Glutamatergic neuron (in vitro differentiated cells): ENCODE measurements around the gene LYSMD3. TPM values are rescaled to one million over a fixed set of nuclear protein-coding genes. Genes with fewer than 3 reads are reported as not detected.
"Not testable (repeated sequence)": the region's sequence is repeated elsewhere in the genome, so short reads cannot be mapped to it uniquely, and the experiment has no call there.

Experiments
- DNase-seq: peaks from one replicate; pipeline ENCODE4 v3.0.0; 2022
- H3K27ac Mint-ChIP-seq: one replicate; pipeline ENCODE4 v1.8.0; 2020; ENCODE audit warnings: mild to moderate bottlenecking, mixed read lengths, inconsistent platforms; ENCODE audit not compliant: unreplicated experiment
- H3K27me3 Mint-ChIP-seq: one replicate; pipeline ENCODE4 v1.8.0; 2020; ENCODE audit warnings: mild to moderate bottlenecking, moderate library complexity, mixed read lengths, inconsistent platforms; ENCODE audit not compliant: unreplicated experiment
- H3K36me3 Mint-ChIP-seq: one replicate; pipeline ENCODE4 v1.8.0; 2020; ENCODE audit warnings: mild to moderate bottlenecking, mixed read lengths, inconsistent platforms; ENCODE audit not compliant: unreplicated experiment
- H3K4me1 Mint-ChIP-seq: one replicate; pipeline ENCODE4 v1.8.0; 2020; ENCODE audit warnings: mild to moderate bottlenecking, low read depth, mixed read lengths, inconsistent platforms; ENCODE audit not compliant: unreplicated experiment
- H3K4me3 Mint-ChIP-seq: one replicate; pipeline ENCODE4 v1.8.0; 2020; ENCODE audit warnings: mild to moderate bottlenecking, mixed read lengths, inconsistent platforms; ENCODE audit not compliant: unreplicated experiment
- H3K9me3 Mint-ChIP-seq: one replicate; pipeline ENCODE4 v1.8.0; 2020; ENCODE audit warnings: mild to moderate bottlenecking, moderate library complexity, mixed read lengths, inconsistent platforms; ENCODE audit not compliant: unreplicated experiment
- long read RNA-seq: library from polyadenylated mRNA; unstranded; transcript quantifications from one replicate; pipeline ENCODE4 v2.0.0, GENCODE V29; 2020; ENCODE audit not compliant: unreplicated experiment
- total RNA-seq: library from RNA; stranded (reverse); fragmentation: NEBNext Ultra II Directional; extraction: Animal tissue kit (Norgen Biotek cat#: 25700); gene quantifications from one replicate; pipeline ENCODE4 v1.2.1, GENCODE V29; 2021; ENCODE audit not compliant: unreplicated experiment
- TF ChIP-seq, protein P1 (sequence below): fragments of 200-600 bp; sonication (generic); IDR thresholded peaks from one replicate; pipeline ENCODE4 v1.5.0; 2021; ENCODE audit not compliant: partially characterized antibody, unreplicated experiment

LYSMD3 gene
- total RNA-seq: 7.8 TPM
- long read RNA-seq, full-length matches to known transcripts: 1 of 4 reads
- long read RNA-seq, partial matches to known transcripts: 1 of 4 reads
- long read RNA-seq, other reads (novel, unspliced or antisense): 2 of 4 reads

DNA sequence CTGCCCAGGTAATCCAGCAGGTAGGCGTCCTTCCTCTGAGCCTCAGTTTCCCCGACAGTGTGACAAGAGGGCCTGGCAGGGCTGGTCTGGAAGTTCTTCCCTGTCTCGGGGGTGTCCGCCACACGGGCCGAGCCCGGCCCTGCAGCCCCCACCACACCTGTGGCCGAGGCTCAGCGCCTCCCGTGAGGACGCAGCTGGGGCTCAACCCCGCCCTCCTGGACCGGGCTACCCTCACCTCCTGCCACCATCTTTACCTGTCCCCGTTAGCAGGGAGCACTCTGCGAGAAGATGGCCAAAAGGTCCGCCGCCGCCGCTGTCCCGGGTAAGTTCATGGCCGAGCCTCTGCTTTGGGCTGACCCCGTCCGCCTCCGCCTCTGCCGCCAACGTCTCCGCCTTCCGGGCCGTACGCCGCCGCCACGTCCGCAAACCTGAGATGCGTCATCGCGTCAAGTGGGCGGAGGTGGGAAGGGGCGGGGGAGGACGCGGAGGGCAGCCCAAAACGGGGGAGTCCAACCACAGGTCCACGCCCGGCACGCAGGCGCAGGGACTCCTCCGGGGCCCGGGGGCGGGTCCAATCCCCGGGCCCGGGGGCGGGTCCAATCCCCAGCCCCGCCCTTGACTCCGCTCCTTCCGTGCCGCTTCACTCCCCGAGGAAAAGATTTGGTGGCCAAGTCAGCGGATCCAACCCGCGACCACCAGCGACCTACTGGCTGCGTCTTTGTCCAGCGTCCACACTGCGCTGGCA is at the start of gene LYSMD3:
Gene LYSMD3, minus strand, starts transcription at position 391 of the 745 bp plus-strand sequence. CDS start 4,295 bp downstream, outside the sequence.
- Mint-ChIP-seq H3K27me3 (peaks cover 4% of the 10 kb centered on the region), H3K4me3 (peak within 1 kb of the TSS; percentile 98), H3K36me3 (no peaks in the 10 kb centered on the region), H3K4me1 (no peaks in the 10 kb centered on the region), H3K9me3 (peaks cover 3% of the 10 kb centered on the region), H3K27ac (peak within 1 kb of the TSS; percentile 98)
- TF ChIP-seq, protein P1, sequence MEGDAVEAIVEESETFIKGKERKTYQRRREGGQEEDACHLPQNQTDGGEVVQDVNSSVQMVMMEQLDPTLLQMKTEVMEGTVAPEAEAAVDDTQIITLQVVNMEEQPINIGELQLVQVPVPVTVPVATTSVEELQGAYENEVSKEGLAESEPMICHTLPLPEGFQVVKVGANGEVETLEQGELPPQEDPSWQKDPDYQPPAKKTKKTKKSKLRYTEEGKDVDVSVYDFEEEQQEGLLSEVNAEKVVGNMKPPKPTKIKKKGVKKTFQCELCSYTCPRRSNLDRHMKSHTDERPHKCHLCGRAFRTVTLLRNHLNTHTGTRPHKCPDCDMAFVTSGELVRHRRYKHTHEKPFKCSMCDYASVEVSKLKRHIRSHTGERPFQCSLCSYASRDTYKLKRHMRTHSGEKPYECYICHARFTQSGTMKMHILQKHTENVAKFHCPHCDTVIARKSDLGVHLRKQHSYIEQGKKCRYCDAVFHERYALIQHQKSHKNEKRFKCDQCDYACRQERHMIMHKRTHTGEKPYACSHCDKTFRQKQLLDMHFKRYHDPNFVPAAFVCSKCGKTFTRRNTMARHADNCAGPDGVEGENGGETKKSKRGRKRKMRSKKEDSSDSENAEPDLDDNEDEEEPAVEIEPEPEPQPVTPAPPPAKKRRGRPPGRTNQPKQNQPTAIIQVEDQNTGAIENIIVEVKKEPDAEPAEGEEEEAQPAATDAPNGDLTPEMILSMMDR: no peak
- peak; percentile 97 for DNase-seq

DNA sequence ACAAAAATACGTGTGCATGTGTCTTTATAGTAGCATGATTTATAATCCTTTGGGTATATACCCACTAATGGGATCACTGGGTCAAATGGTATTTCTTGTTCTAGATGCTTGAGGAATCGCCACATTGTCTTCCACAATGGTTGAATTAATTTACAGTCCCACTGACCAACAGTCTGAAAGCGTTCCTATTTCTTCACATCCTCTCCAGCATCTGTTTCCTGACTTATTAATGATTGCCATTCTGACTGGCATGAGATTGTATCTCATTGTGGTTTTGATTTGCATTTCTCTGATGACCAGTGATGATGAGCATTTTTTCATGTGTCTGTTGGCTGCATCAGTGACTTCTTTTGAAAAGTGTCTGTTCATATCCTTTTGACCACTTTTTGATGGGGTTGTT is 47.2 kb upstream of the LYSMD3 start:
- H3K36me3 Mint-ChIP-seq, H3K9me3 Mint-ChIP-seq, H3K4me3 Mint-ChIP-seq, H3K27ac Mint-ChIP-seq, H3K27me3 Mint-ChIP-seq, DNase-seq, H3K4me1 Mint-ChIP-seq: not testable (repeated sequence)

DNA sequence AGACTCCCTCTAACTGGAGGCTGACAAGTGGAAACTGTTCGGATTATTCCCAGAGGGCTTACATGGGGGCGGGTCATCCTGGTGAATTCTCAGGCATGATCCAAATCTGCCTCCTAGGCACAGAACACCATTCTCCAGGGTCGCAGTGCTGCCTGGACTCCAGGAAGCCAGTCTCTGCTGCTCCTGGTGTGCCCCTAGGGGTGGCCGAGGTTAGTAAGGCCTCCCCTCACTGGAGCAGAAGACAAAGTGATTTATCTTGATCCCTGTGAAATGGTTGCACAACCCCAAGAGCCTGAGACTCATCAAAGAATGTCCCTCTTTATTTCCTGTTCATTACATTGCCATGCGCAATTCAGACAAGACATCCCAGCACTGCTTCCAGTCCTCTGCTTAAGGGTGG is 46.3 kb upstream of the LYSMD3 start:
- Mint-ChIP-seq H3K9me3 (peaks cover 6% of the 10 kb centered on the region), H3K27me3 (no peaks in the 10 kb centered on the region), H3K27ac (no peak overlapping the region), H3K36me3 (no peaks in the 10 kb centered on the region), H3K4me3 (no peak overlapping the region), H3K4me1 (no peaks in the 10 kb centered on the region)
- TF ChIP-seq, protein P1: no peak
- no peak for DNase-seq

DNA sequence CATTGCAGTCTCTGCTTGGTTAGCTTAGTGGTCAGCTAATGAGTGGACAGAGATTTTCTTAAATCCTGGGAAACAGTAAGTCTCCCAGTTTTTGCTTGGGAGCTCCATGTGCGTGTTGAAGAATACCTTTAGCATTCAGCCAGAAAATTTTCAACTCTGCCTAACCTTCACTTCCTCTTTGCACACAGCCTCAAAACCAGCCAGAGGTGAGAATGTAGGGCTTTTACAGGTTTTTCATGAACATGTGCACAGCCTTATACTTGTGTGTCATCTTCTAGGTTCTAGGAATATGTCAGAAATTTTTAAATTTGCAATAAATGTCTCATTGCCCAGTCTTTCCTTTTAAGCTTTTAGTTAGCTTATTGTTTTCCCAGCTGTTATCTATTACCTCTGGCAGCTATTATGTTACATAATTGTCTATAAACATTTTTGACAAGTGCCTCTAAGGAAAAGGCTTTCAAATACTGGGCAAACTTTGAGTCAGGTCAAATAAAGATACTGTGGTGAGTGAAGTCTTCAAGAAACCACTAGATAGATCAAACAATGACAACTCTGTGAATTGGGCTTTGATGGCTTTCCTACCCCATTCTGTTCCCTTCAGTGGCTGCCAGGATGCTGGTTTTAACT is 41.9 kb upstream of the LYSMD3 start:
- no peak overlapping the region for H3K4me3 Mint-ChIP-seq
- H3K27me3 Mint-ChIP-seq: no peaks in the 10 kb centered on the region
- TF ChIP-seq, protein P1: no peak
- DNase-seq: no peak
- no peaks in the 10 kb centered on the region for H3K4me1 Mint-ChIP-seq
- H3K9me3 Mint-ChIP-seq: peaks cover 8% of the 10 kb centered on the region
- peaks cover 8% of the 10 kb centered on the region for H3K36me3 Mint-ChIP-seq
- no peak overlapping the region for H3K27ac Mint-ChIP-seq

DNA sequence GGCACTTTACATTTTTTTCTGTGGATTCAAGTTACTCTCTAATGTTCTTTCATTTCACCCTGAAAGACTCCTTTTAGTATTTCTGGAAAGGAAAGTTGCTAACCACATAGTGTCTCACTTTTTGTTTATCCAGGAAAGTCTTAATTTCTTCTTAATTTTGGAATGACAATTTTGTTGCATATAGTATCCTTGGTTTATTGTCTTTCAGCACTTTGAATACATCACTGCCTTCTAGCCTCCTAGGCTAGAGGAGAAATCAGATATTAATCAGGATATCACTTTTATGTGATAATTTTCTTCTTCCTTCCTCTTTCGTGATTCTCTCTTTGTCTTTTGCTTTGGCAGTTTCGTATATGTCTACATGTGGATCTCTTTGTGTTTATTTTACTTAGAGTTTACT is 40.6 kb upstream of the LYSMD3 start:
- DNase-seq: no peak
- TF ChIP-seq, protein P1: no peak
- Mint-ChIP-seq H3K4me1 (no peaks in the 10 kb centered on the region), H3K27ac (no peak overlapping the region), H3K27me3 (no peaks in the 10 kb centered on the region), H3K9me3 (peaks cover 8% of the 10 kb centered on the region), H3K36me3 (peaks cover 11% of the 10 kb centered on the region), H3K4me3 (no peak overlapping the region)
